T-cell (primary cell): Measurements from ENCODE around the gene HSD17B1. TPM values are rescaled to one million over a fixed set of nuclear protein-coding genes. Genes with fewer than 3 reads are reported as not detected.
A peak's percentile ranks its signal among the peaks of the same experiment; 100 is the strongest.
"Not testable (repeated sequence)": the region's sequence is repeated elsewhere in the genome, so short reads cannot be mapped to it uniquely, and the experiment has no call there.

Experiments used
- ATAC-seq, 4 experiments: fragments of 200-7000 bp in 3 of 4; fragments of 150-1000 bp in 1 of 4; cut with Tn5 transposase; replicated peaks in 1 of 4; 1 replicate in 3 of 4; 2 replicates in 1 of 4; pipeline ENCODE4 v1.10.0; 2021; ENCODE audit warnings: moderate library complexity in 3 of 4, mild to moderate bottlenecking in 2 of 4, moderate number of reproducible peaks in 1 of 4
- CTCF ChIA-PET, 2 donors: fragments of 300-600 bp; sonication (Branson Sonifier 250); formaldehyde crosslinking; loops; one replicate each; lab custom pipeline; 2022; ENCODE audit warnings: antibody characterized with exemption in 2 of 2; lab: Charles Lee
- POLR2A ChIA-PET, 2 donors: fragments of 300-600 bp; sonication (Branson Sonifier 250); formaldehyde crosslinking; loops; one replicate each; lab custom pipeline; 2022; ENCODE audit warnings: antibody characterized with exemption in 2 of 2; lab: Charles Lee
- DNase-seq, 35 experiments: peaks; one replicate each; pipeline versions ENCODE4 v3.0.0 to v3.0.0-alpha.2; 2013 to 2023
- H3K27ac ChIP-seq: one replicate; pipeline ENCODE4 v1.5.1; 2013; ENCODE audit warnings: low read length
- H3K27me3 ChIP-seq, 2 experiments: replicated peaks in 1 of 2; 1 replicate in 1 of 2; 2 replicates in 1 of 2; pipeline versions ENCODE4 v1.6.1 to v1.7.0; 2013; ENCODE audit warnings: low read length in 1 of 2, mixed read lengths in 1 of 2; ENCODE audit not compliant: control insufficient read depth in 2 of 2, insufficient read depth in 2 of 2; ENCODE audit errors: extremely low read depth in 1 of 2
- H3K36me3 ChIP-seq, 2 donors: 1 replicate in 1 of 2; 2 replicates in 1 of 2; pipeline versions ENCODE4 v1.6.1 to v1.7.0; 2013; ENCODE audit warnings: low read length in 1 of 2; ENCODE audit not compliant: control insufficient read depth in 2 of 2, insufficient read depth in 1 of 2; ENCODE audit errors: extremely low read depth in 1 of 2
- H3K4me1 ChIP-seq, 2 experiments: 1 replicate in 1 of 2; 2 replicates in 1 of 2; pipeline versions ENCODE4 v1.6.1 to v1.7.0; 2013; ENCODE audit warnings: low read length in 2 of 2, mixed read lengths in 1 of 2; ENCODE audit not compliant: insufficient read depth in 2 of 2, control insufficient read depth in 1 of 2; ENCODE audit errors: extremely low read depth in 1 of 2
- H3K4me3 ChIP-seq, 2 donors: 1 replicate in 1 of 2; 2 replicates in 1 of 2; pipeline versions ENCODE4 v1.5.1 to v1.7.0; 2013; ENCODE audit warnings: mild to moderate bottlenecking in 2 of 2, low read length in 1 of 2, moderate library complexity in 1 of 2; ENCODE audit not compliant: control insufficient read depth in 1 of 2; ENCODE audit errors: extremely low read depth in 1 of 2
- H3K9me3 ChIP-seq: 2 replicates; pipeline ENCODE4 v1.7.0; 2013
- H3K27ac Mint-ChIP-seq, 2 donors: one replicate each; pipeline ENCODE4 v1.8.0; 2020 to 2021; ENCODE audit warnings: mild to moderate bottlenecking in 2 of 2, mixed read lengths in 2 of 2
- H3K27me3 Mint-ChIP-seq, 2 donors: one replicate each; pipeline ENCODE4 v1.8.0; 2021 to 2022; ENCODE audit warnings: mixed read lengths in 2 of 2
- H3K36me3 Mint-ChIP-seq: one replicate; pipeline ENCODE4 v1.8.0; 2021; ENCODE audit warnings: mixed read lengths
- H3K4me1 Mint-ChIP-seq, 3 donors: one replicate each; pipeline ENCODE4 v1.8.0; 2020 to 2022; ENCODE audit warnings: mixed read lengths in 3 of 3, mild to moderate bottlenecking in 1 of 3
- H3K4me3 Mint-ChIP-seq, 3 donors: one replicate each; pipeline ENCODE4 v1.8.0; 2020 to 2022; ENCODE audit warnings: mild to moderate bottlenecking in 3 of 3, mixed read lengths in 3 of 3, moderate library complexity in 3 of 3
- H3K9me3 Mint-ChIP-seq, 3 donors: one replicate each; pipeline ENCODE4 v1.8.0; 2020 to 2022; ENCODE audit warnings: mixed read lengths in 3 of 3
- WGBS: methylation state at CpG from one replicate; pipeline ENCODE4 v1.1.5; 2013; ENCODE audit warnings: missing lambda C conversion rate; ENCODE audit not compliant: insufficient coverage; 5-methylcytosine and 5-hydroxymethylcytosine counted together
- total RNA-seq, 35 experiments: library from RNA in 6 of 35; stranded (reverse) in 6 of 35; fragments of 120-200 nt in 1 of 35; gene quantifications; one replicate each; pipeline versions ENCODE4 v1.2.1 to v1.2.4 and lab custom pipeline; 2013 to 2026

Gene HSD17B1
- total RNA-seq, 5 donors from 2014 or later (not counting 1 experiment from before 2014, with no cell fraction given), result 1.2 to 2.2 (median 1.4) TPM

GRCh38 chr17:42536372-42537155, 16.2 kb upstream of the HSD17B1 start:
- peaks cover 0 to 4% of the 10 kb centered on the region in 2 donors for H3K36me3 ChIP-seq
- peaks cover 6% of the 10 kb centered on the region for H3K36me3 Mint-ChIP-seq
- DNase-seq, result peak in 29 of 35 experiments; percentile 19 to 73 (median 47)
- peak overlapping the region; percentile 59 to 67 for H3K4me3 ChIP-seq
- H3K27ac Mint-ChIP-seq, result peak overlapping the region; percentile 63 to 79
- no peaks in the 10 kb centered on the region for H3K27me3 ChIP-seq
- no peaks in the 10 kb centered on the region for H3K27me3 Mint-ChIP-seq
- H3K9me3 Mint-ChIP-seq, result no peaks in the 10 kb centered on the region
- H3K4me1 ChIP-seq, result peaks cover 13 to 48% of the 10 kb centered on the region in 2 experiments
- H3K9me3 ChIP-seq, result no peaks in the 10 kb centered on the region
- WGBS, result under 1% methylated on average over 58 of the region's 65 CpGs
- ChIA-PET POLR2A (interaction anchor here in 1 of 2 donors (0.5 to 1.0 kb wide), 2 partner anchors 148 to 217 kb away, joined by 4 to 5 read pairs; partner anchors contain the start of gene STAT3), CTCF (interaction anchor here in 1 of 2 donors (0.6 kb wide), 1 partner anchor 262 kb away, joined by 3 read pairs; no protein-coding TSS in a partner anchor)
- peak; percentile 65 to 74 (median 70) for ATAC-seq
- no peak overlapping the region for H3K27ac ChIP-seq
- peaks cover 35 to 45% (median 45%) of the 10 kb centered on the region in 3 donors for H3K4me1 Mint-ChIP-seq
- peak overlapping the region; percentile 79 to 83 (median 81) for H3K4me3 Mint-ChIP-seq

DNA sequence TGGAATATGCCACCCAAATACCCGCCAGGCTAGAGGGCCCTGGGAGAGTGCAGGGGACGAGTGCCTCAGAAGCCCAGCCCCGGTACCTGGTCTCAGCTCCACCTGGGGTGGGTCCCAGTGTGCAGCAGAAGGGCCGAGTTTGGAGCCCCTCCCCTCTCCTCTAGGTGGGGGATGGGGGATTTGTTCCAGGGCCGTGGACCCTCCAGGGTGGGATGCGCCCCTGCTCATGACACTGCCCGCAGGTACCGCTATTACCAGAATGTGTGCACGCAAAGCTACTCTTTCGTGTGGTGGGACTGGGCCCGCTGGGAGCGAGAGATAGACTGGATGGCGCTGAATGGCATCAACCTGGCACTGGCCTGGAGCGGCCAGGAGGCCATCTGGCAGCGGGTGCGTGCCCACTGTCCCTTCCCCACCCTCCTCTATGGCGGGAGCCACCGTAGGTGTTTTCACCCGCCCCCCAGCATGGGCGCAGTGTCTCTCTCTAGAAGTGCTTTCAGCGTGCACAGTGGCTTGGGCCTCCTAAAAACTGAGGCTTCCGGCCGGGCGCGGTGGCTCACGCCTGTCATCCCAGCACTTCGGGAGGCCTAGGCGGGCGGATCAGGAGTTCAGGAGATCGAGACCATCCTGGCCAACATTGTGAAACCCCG, 15.4 kb upstream of the HSD17B1 start:
- Mint-ChIP-seq H3K36me3 (peaks cover 6% of the 10 kb centered on the region), H3K9me3 (no peaks in the 10 kb centered on the region), H3K27ac (peak overlapping the region in 1 of 2 donors; percentile 79), H3K4me3 (peak overlapping the region; percentile 79 to 83 (median 81)), H3K4me1 (peaks cover 35 to 44% (median 43%) of the 10 kb centered on the region in 3 donors), H3K27me3 (no peaks in the 10 kb centered on the region)
- peaks cover 0 to 4% of the 10 kb centered on the region in 2 donors for H3K36me3 ChIP-seq
- CTCF ChIA-PET, result no interaction called here
- H3K27me3 ChIP-seq, result no peaks in the 10 kb centered on the region
- H3K4me3 ChIP-seq, result peak overlapping the region; percentile 59 to 67
- DNase-seq, result peak in 1 of 35 experiments; percentile 16
- H3K27ac ChIP-seq, result no peak overlapping the region
- POLR2A ChIA-PET, result interaction anchor here in 1 of 2 donors (0.5 kb wide), 1 partner anchor 218 kb away, joined by 5 read pairs; no protein-coding TSS in a partner anchor
- no peak for ATAC-seq
- WGBS, result 96% methylated on average over 21 of the region's 31 CpGs
- H3K4me1 ChIP-seq, result peaks cover 10 to 47% of the 10 kb centered on the region in 2 experiments
- H3K9me3 ChIP-seq, result no peaks in the 10 kb centered on the region

- no CpG with 5 or more reads among the region's 5 CpGs for WGBS
- Histone ChIP-seq H3K36me3 (peaks cover 0 to 4% of the 10 kb centered on the region in 2 donors), H3K9me3 (no peaks in the 10 kb centered on the region), H3K4me3 (no peak overlapping the region), H3K27me3 (no peaks in the 10 kb centered on the region), H3K4me1 (peaks cover 10 to 42% of the 10 kb centered on the region in 2 experiments), H3K27ac (no peak overlapping the region)
- peaks cover 6% of the 10 kb centered on the region for H3K36me3 Mint-ChIP-seq
- ChIA-PET POLR2A (no interaction called here), CTCF (no interaction called here)
- H3K27ac Mint-ChIP-seq, result peak overlapping the region in 1 of 2 donors; percentile 40
- DNase-seq (no peak), ATAC-seq (no peak)
- peak overlapping the region; percentile 59 to 79 (median 72) for H3K4me3 Mint-ChIP-seq
- no peaks in the 10 kb centered on the region for H3K9me3 Mint-ChIP-seq
- H3K27me3 Mint-ChIP-seq, result no peaks in the 10 kb centered on the region
- peaks cover 35 to 44% (median 44%) of the 10 kb centered on the region in 3 donors for H3K4me1 Mint-ChIP-seq
These were observed 14.8 kb upstream of the HSD17B1 start for GRCh38 chr17:42537826-42538451.

- peaks cover 0 to 4% of the 10 kb centered on the region in 2 donors for H3K36me3 ChIP-seq
These were observed 14.2 kb upstream of the HSD17B1 start for GRCh38 chr17:42538482-42538881.

GRCh38 chr17:42540558-42540957, 12.2 kb upstream of the HSD17B1 start:
- H3K9me3 Mint-ChIP-seq, H3K9me3 ChIP-seq, H3K4me3 ChIP-seq, H3K27me3 Mint-ChIP-seq, DNase-seq, H3K36me3 Mint-ChIP-seq, H3K27me3 ChIP-seq: not testable (repeated sequence)
- H3K27ac ChIP-seq, result peak overlapping the region; percentile 19
- POLR2A ChIA-PET, result interaction anchor here (0.5 to 0.8 kb wide), 4 partner anchors 12 to 251 kb away, joined by 3 to 14 read pairs (median 6); partner anchors contain the start of genes HSD17B1 (in 1 of the 2) and TUBG1 (in 1 of the 2)
- H3K36me3 ChIP-seq, result peaks cover 0 to 13% of the 10 kb centered on the region in 2 donors
- Mint-ChIP-seq H3K4me3 (peak overlapping the region in 1 of 3 donors; percentile 53), H3K27ac (peak overlapping the region; percentile 58 to 83), H3K4me1 (peaks cover 32 to 38% (median 37%) of the 10 kb centered on the region in 3 donors)
- peaks cover 10 to 39% of the 10 kb centered on the region in 2 experiments for H3K4me1 ChIP-seq
- peak in 1 of 4 experiments; percentile 7 for ATAC-seq
- CTCF ChIA-PET, result interaction anchor here (0.8 to 1.3 kb wide), 3 partner anchors 10 to 13 kb away, joined by 3 to 5 read pairs (median 4); no protein-coding TSS in a partner anchor
- 65% methylated on average over 4 of the region's 4 CpGs for WGBS

More at GRCh38 chr17:42538482-42538881, 14.2 kb upstream of the HSD17B1 start:
- H3K36me3 Mint-ChIP-seq, result peaks cover 6% of the 10 kb centered on the region
- WGBS, result 93% methylated on average over 7 of the region's 14 CpGs
- Histone ChIP-seq H3K27ac (no peak overlapping the region), H3K4me1 (peaks cover 10 to 42% of the 10 kb centered on the region in 2 experiments), H3K9me3 (no peaks in the 10 kb centered on the region), H3K4me3 (no peak overlapping the region), H3K27me3 (no peaks in the 10 kb centered on the region)
- CTCF ChIA-PET, result interaction anchor here in 1 of 2 donors (1.1 kb wide), 1 partner anchor 16 kb away, joined by 3 read pairs; no protein-coding TSS in a partner anchor
- H3K4me1 Mint-ChIP-seq, result peaks cover 35 to 43% (median 42%) of the 10 kb centered on the region in 3 donors
- H3K27ac Mint-ChIP-seq, result no peak overlapping the region
- POLR2A ChIA-PET, result no interaction called here
- H3K9me3 Mint-ChIP-seq, result no peaks in the 10 kb centered on the region
- DNase-seq, result no peak
- peak overlapping the region in 2 of 3 donors; percentile 59 to 79 for H3K4me3 Mint-ChIP-seq
- ATAC-seq, result no peak
- no peaks in the 10 kb centered on the region for H3K27me3 Mint-ChIP-seq
